Activated CD8-positive, alpha-beta T cell treated with anti-CD3 and anti-CD28 coated beads for 36 hours (primary cell): ENCODE measurements around the gene ROR2. TPM values are rescaled to one million over a fixed set of nuclear protein-coding genes. Genes with fewer than 3 reads are reported as not detected.

Source experiments
- ATAC-seq: fragments of 200-7000 bp; cut with Tn5 transposase; one replicate; pipeline ENCODE4 v1.10.0; 2021; ENCODE audit warnings: mild to moderate bottlenecking, moderate library complexity
- CTCF ChIA-PET: fragments of 350-600 bp; sonication (Branson Sonifier 250); formaldehyde crosslinking; loops from one replicate; lab custom pipeline; 2021; ENCODE audit warnings: antibody characterized with exemption; lab: Charles Lee
- POLR2A ChIA-PET: fragments of 350-600 bp; sonication (Branson Sonifier 250); formaldehyde crosslinking; loops from one replicate; lab custom pipeline; 2021; ENCODE audit warnings: antibody characterized with exemption; lab: Charles Lee
- DNase-seq: peaks from one replicate; pipeline ENCODE4 v3.0.0-alpha.2; 2020
- H3K27ac Mint-ChIP-seq: one replicate; pipeline ENCODE4 v1.8.0; 2021; ENCODE audit warnings: mild to moderate bottlenecking, mixed read lengths
- H3K27me3 Mint-ChIP-seq: one replicate; pipeline ENCODE4 v1.8.0; 2021; ENCODE audit warnings: mixed read lengths
- H3K36me3 Mint-ChIP-seq: one replicate; pipeline ENCODE4 v1.8.0; 2021; ENCODE audit warnings: low read depth, mixed read lengths
- H3K4me1 Mint-ChIP-seq: one replicate; pipeline ENCODE4 v1.8.0; 2021; ENCODE audit warnings: low read depth, mixed read lengths
- H3K4me3 Mint-ChIP-seq: one replicate; pipeline ENCODE4 v1.8.0; 2021; ENCODE audit warnings: mild to moderate bottlenecking, moderate library complexity, mixed read lengths
- H3K9me3 Mint-ChIP-seq: one replicate; pipeline ENCODE4 v1.8.0; 2021; ENCODE audit warnings: mixed read lengths
- CTCF ChIP-seq: fragments of 200-600 bp; IDR thresholded peaks from one replicate; pipeline ENCODE4 v1.8.0; 2022; ENCODE audit warnings: antibody characterized with exemption, mild to moderate bottlenecking
- intact Hi-C: fragments of 100-400 bp; cut with micrococcal nuclease; formaldehyde crosslinking; loops from one replicate; pipeline ENCODE4 v1.10.0; 2022
- total RNA-seq, 2 experiments: library from RNA; stranded (reverse); gene quantifications; one replicate each; pipeline ENCODE4 v1.2.3, GENCODE V29; 2021

Gene ROR2
- total RNA-seq, 2 experiments from 2014 or later = not detected

- peaks cover 7% of the 10 kb centered on the region for H3K27me3 Mint-ChIP-seq
- ChIA-PET POLR2A (interaction anchor here (0.6 kb wide), 1 partner anchor 21 kb away, joined by 3 read pairs; no protein-coding TSS in a partner anchor), CTCF (interaction anchor here (1.6 kb wide), 1 partner anchor 102 kb away, joined by 5 read pairs; the partner anchor contains the start of gene ROR2)
- intact Hi-C loops = no loop called here
- ATAC-seq (no peak), DNase-seq (no peak)
- no peak overlapping the region for H3K27ac Mint-ChIP-seq
- no peak overlapping the region for H3K4me3 Mint-ChIP-seq
- no peaks in the 10 kb centered on the region for H3K9me3 Mint-ChIP-seq
- peaks cover 7% of the 10 kb centered on the region for H3K4me1 Mint-ChIP-seq
- no peak for TF ChIP-seq CTCF
- H3K36me3 Mint-ChIP-seq = no peaks in the 10 kb centered on the region
These were observed 101.9 kb downstream of the ROR2 start for GRCh38 chr9:91848146-91848545.

- POLR2A ChIA-PET = no interaction called here
- CTCF ChIA-PET = interaction anchor here (1.6 kb wide), 1 partner anchor 103 kb away, joined by 5 read pairs; the partner anchor contains the start of gene ROR2
- Mint-ChIP-seq H3K27ac (no peak overlapping the region), H3K9me3 (no peaks in the 10 kb centered on the region), H3K27me3 (peaks cover 7% of the 10 kb centered on the region), H3K4me1 (peaks cover 7% of the 10 kb centered on the region), H3K4me3 (no peak overlapping the region), H3K36me3 (no peaks in the 10 kb centered on the region)
- peak; percentile 33 for DNase-seq
- ATAC-seq = no peak
- intact Hi-C loops = no loop called here
- TF ChIP-seq CTCF = no peak
These were observed 102.4 kb downstream of the ROR2 start for GRCh38 chr9:91847581-91848091.

GRCh38 chr9:91845879-91846278 is 104.1 kb downstream of the ROR2 start:
- ChIA-PET POLR2A (no interaction called here), CTCF (no interaction called here)
- intact Hi-C loops = no loop called here
- Mint-ChIP-seq H3K36me3 (no peaks in the 10 kb centered on the region), H3K4me3 (no peak overlapping the region), H3K27me3 (peaks cover 15% of the 10 kb centered on the region), H3K9me3 (no peaks in the 10 kb centered on the region), H3K27ac (no peak overlapping the region), H3K4me1 (peaks cover 7% of the 10 kb centered on the region)
- no peak for DNase-seq
- TF ChIP-seq CTCF = no peak
- no peak for ATAC-seq

- Mint-ChIP-seq H3K4me3 (no peak overlapping the region), H3K4me1 (peaks cover 7% of the 10 kb centered on the region), H3K36me3 (no peaks in the 10 kb centered on the region), H3K27ac (no peak overlapping the region), H3K9me3 (no peaks in the 10 kb centered on the region), H3K27me3 (peaks cover 14% of the 10 kb centered on the region)
- ATAC-seq (no peak), DNase-seq (no peak)
- ChIA-PET POLR2A (no interaction called here), CTCF (no interaction called here)
- intact Hi-C loops = no loop called here
- no peak for TF ChIP-seq CTCF
These were observed 105.2 kb downstream of the ROR2 start for GRCh38 chr9:91844701-91845291.

- CTCF ChIA-PET = no interaction called here
- POLR2A ChIA-PET = no interaction called here
- H3K4me3 Mint-ChIP-seq = no peak overlapping the region
These were observed 105.8 kb downstream of the ROR2 start for GRCh38 chr9:91844190-91844589.

More at GRCh38 chr9:91844190-91844589, 105.8 kb downstream of the ROR2 start:
- intact Hi-C loops = no loop called here
- H3K27ac Mint-ChIP-seq = no peak overlapping the region
- TF ChIP-seq CTCF = no peak
- H3K36me3 Mint-ChIP-seq = no peaks in the 10 kb centered on the region
- ATAC-seq (no peak), DNase-seq (no peak)
- peaks cover 7% of the 10 kb centered on the region for H3K4me1 Mint-ChIP-seq
- H3K9me3 Mint-ChIP-seq = no peaks in the 10 kb centered on the region
- H3K27me3 Mint-ChIP-seq = peaks cover 13% of the 10 kb centered on the region
